H1 (cell line): ENCODE results near the gene SAMD9L. TPM values are rescaled to one million over a fixed set of nuclear protein-coding genes. Genes with fewer than 3 reads are reported as not detected.

ENCODE experiments used
- CTCF ChIA-PET: fragments of 300-600 bp; sonication (Branson Sonifier 250); formaldehyde crosslinking; loops from one replicate; lab custom pipeline; 2021; ENCODE audit not compliant: partially characterized antibody; lab: Charles Lee
- POLR2A ChIA-PET: fragments of 300-600 bp; sonication (Branson Sonifier 250); formaldehyde crosslinking; loops from one replicate; lab custom pipeline; 2021; ENCODE audit warnings: inconsistent platforms; ENCODE audit not compliant: partially characterized antibody; lab: Charles Lee
- DNase-seq, 2 experiments: peaks; one replicate each; pipeline versions ENCODE4 v3.0.0 to v3.0.0-alpha.2; 2010 to 2022; ENCODE audit warnings: low spot score in 2 of 2, low read depth in 1 of 2, mixed read lengths in 1 of 2
- FAIRE-seq: peaks from 2 replicates; lab custom pipeline; 2011; peaks lifted over from hg19 to GRCh38; lab: Jason Lieb, UNC
- H2AFZ ChIP-seq: 2 replicates; pipeline ENCODE4 v1.8.1; 2012; ENCODE audit warnings: low read length, inconsistent platforms
- H2AK5ac ChIP-seq: 2 replicates; pipeline ENCODE4 v1.6.1; 2013; ENCODE audit warnings: low read depth, low read length
- H2BK120ac ChIP-seq: replicated peaks from 2 replicates; pipeline ENCODE3; 2013; ENCODE audit warnings: low read depth, low read length, inconsistent platforms
- H2BK12ac ChIP-seq: 2 replicates; pipeline ENCODE4 v1.6.1; 2013; ENCODE audit warnings: low read depth, low read length
- H2BK15ac ChIP-seq: 2 replicates; pipeline ENCODE4 v1.6.1; 2013; ENCODE audit warnings: low read length
- H2BK20ac ChIP-seq: 2 replicates; pipeline ENCODE4 v1.6.1; 2013; ENCODE audit warnings: low read length
- H2BK5ac ChIP-seq: 2 replicates; pipeline ENCODE4 v1.6.1; 2013; ENCODE audit warnings: low read depth, low read length
- H3K14ac ChIP-seq: 2 replicates; pipeline ENCODE4 v1.6.1; 2013; ENCODE audit warnings: inconsistent platforms; ENCODE audit not compliant: insufficient read length
- H3K18ac ChIP-seq: 2 replicates; pipeline ENCODE4 v1.6.1; 2013; ENCODE audit warnings: low read length; ENCODE audit errors: extremely low read depth
- H3K23ac ChIP-seq: 2 replicates; pipeline ENCODE4 v1.6.1; 2013; ENCODE audit warnings: inconsistent platforms; ENCODE audit not compliant: insufficient read length
- H3K23me2 ChIP-seq: 2 replicates; pipeline ENCODE4 v1.6.1; 2013; ENCODE audit warnings: low read depth, low read length
- H3K27ac ChIP-seq: 2 replicates; pipeline ENCODE4 v1.6.1; 2011; ENCODE audit warnings: low read depth, low read length, inconsistent platforms
- H3K27me3 ChIP-seq, 4 experiments: replicated peaks in 1 of 4; 1 replicate in 1 of 4; 2 replicates in 3 of 4; pipeline versions ENCODE4 v1.6.1 to v1.8.1; 2011 to 2013; ENCODE audit warnings: low read length in 3 of 4, mild to moderate bottlenecking in 3 of 4, inconsistent platforms in 2 of 4, mixed read lengths in 2 of 4, moderate library complexity in 1 of 4; ENCODE audit not compliant: control insufficient read depth in 3 of 4, insufficient read depth in 3 of 4; ENCODE audit errors: extremely low read depth in 1 of 4
- H3K36me3 ChIP-seq, 4 experiments: 2 replicates each; pipeline versions ENCODE4 v1.6.1 to v1.8.1; 2011 to 2013; ENCODE audit warnings: mild to moderate bottlenecking in 4 of 4, low read length in 3 of 4, moderate library complexity in 2 of 4, control low read depth in 1 of 4, inconsistent platforms in 1 of 4; ENCODE audit not compliant: insufficient read depth in 4 of 4, control insufficient read depth in 2 of 4
- H3K4ac ChIP-seq: replicated peaks from 2 replicates; pipeline ENCODE3; 2013; ENCODE audit warnings: low read length, low read depth, mixed read lengths, inconsistent platforms; ENCODE audit not compliant: insufficient read length
- H3K4me1 ChIP-seq, 4 experiments: replicated peaks in 1 of 4; 1 replicate in 1 of 4; 2 replicates in 3 of 4; pipeline versions ENCODE4 v1.6.1 to v1.8.1; 2011 to 2013; ENCODE audit warnings: low read length in 3 of 4, inconsistent platforms in 2 of 4, mixed read lengths in 1 of 4; ENCODE audit not compliant: insufficient read depth in 4 of 4, control insufficient read depth in 3 of 4
- H3K4me2 ChIP-seq, 2 experiments: 2 replicates each; pipeline versions ENCODE4 v1.6.1 to v1.8.1; 2011 to 2013; ENCODE audit warnings: low read depth in 2 of 2, low read length in 2 of 2, control low read depth in 1 of 2, inconsistent platforms in 1 of 2, mild to moderate bottlenecking in 1 of 2; ENCODE audit not compliant: insufficient read depth in 1 of 2
- H3K4me3 ChIP-seq, 4 experiments: fragments of 200-600, 300-600 bp in 1 of 4; sonication (generic), shearing (Covaris generic), sonication (Bioruptor Twin) in 1 of 4; 2 replicates each; pipeline versions ENCODE4 v1.5.1 to v1.8.1; 2011 to 2016; ENCODE audit warnings: low read length in 4 of 4, low read depth in 3 of 4, control low read depth in 2 of 4, inconsistent platforms in 2 of 4, mild to moderate bottlenecking in 2 of 4, mixed read lengths in 1 of 4, moderate library complexity in 1 of 4; ENCODE audit not compliant: insufficient read depth in 2 of 4; ENCODE audit errors: extremely low read depth in 1 of 4
- H3K56ac ChIP-seq: replicated peaks from 2 replicates; pipeline ENCODE3; 2013; ENCODE audit warnings: low read depth, mild to moderate bottlenecking, mixed read lengths, low read length, inconsistent platforms; ENCODE audit not compliant: insufficient read length
- H3K79me1 ChIP-seq: 2 replicates; pipeline ENCODE4 v1.6.1; 2013; ENCODE audit warnings: low read depth, low read length, control low read depth
- H3K79me2 ChIP-seq, 2 experiments: 2 replicates each; pipeline versions ENCODE4 v1.6.1 to v1.8.1; 2012 to 2013; ENCODE audit warnings: low read length in 2 of 2, mild to moderate bottlenecking in 2 of 2, inconsistent platforms in 1 of 2; ENCODE audit not compliant: insufficient read depth in 2 of 2, control insufficient read depth in 1 of 2
- H3K9ac ChIP-seq, 4 experiments: replicated peaks in 1 of 4; 1 replicate in 1 of 4; 2 replicates in 3 of 4; pipeline versions ENCODE4 v1.6.1 to v1.8.1; 2011 to 2013; ENCODE audit warnings: low read depth in 3 of 4, low read length in 3 of 4, control low read depth in 2 of 4, mild to moderate bottlenecking in 2 of 4, moderate library complexity in 2 of 4, inconsistent platforms in 1 of 4; ENCODE audit errors: extremely low read depth in 1 of 4
- H3K9me3 ChIP-seq, 2 experiments: 2 replicates each; pipeline versions ENCODE4 v1.6.1 to v1.8.1; 2012 to 2013; ENCODE audit warnings: mild to moderate bottlenecking in 2 of 2, moderate library complexity in 2 of 2, control low read depth in 1 of 2, inconsistent platforms in 1 of 2, low read depth in 1 of 2, low read length in 1 of 2, mixed read lengths in 1 of 2; ENCODE audit not compliant: insufficient read depth in 2 of 2
- H4K20me1 ChIP-seq, 2 experiments: replicated peaks in 1 of 2; 2 replicates each; pipeline versions ENCODE3 to v1.8.1; 2011 to 2013; ENCODE audit warnings: inconsistent platforms in 2 of 2, low read length in 2 of 2, mild to moderate bottlenecking in 1 of 2; ENCODE audit not compliant: insufficient read depth in 2 of 2, control insufficient read depth in 1 of 2
- H4K5ac ChIP-seq: 2 replicates; pipeline ENCODE4 v1.6.1; 2013; ENCODE audit warnings: low read length, low read depth, mixed read lengths, inconsistent platforms; ENCODE audit not compliant: insufficient read length
- H4K8ac ChIP-seq: 2 replicates; pipeline ENCODE4 v1.8.0; 2013; ENCODE audit warnings: mild to moderate bottlenecking, moderate library complexity, low read length, inconsistent platforms; ENCODE audit not compliant: insufficient read depth; ENCODE audit errors: extremely low read depth
- H4K91ac ChIP-seq: replicated peaks from 2 replicates; pipeline ENCODE3; 2013; ENCODE audit warnings: low read length, mixed read lengths, inconsistent platforms; ENCODE audit not compliant: insufficient read length
- EZH2 ChIP-seq: fragments of 200-600 bp; sonication (generic); IDR thresholded peaks from 2 replicates; pipeline ENCODE4 v1.7.1; 2012; ENCODE audit warnings: low read depth, mild to moderate bottlenecking, moderate library complexity, low read length, inconsistent platforms; ENCODE audit not compliant: severe bottlenecking
- WGBS, 2 experiments: shearing (Covaris generic) in 1 of 2; methylation state at CpG; one replicate each; pipeline versions ENCODE4 v1.1.6 to v1.1.7; 2013 to 2015; ENCODE audit warnings: low lambda C conversion rate in 2 of 2, mixed read lengths in 2 of 2, inconsistent platforms in 1 of 2, low coverage in 1 of 2, missing lambda C conversion rate in 1 of 2; ENCODE audit not compliant: insufficient replicate concordance in 2 of 2, insufficient coverage in 1 of 2, insufficient read length in 1 of 2; ENCODE audit errors: extremely low coverage in 1 of 2, missing lambda C conversion rate in 1 of 2; 5-methylcytosine and 5-hydroxymethylcytosine counted together
- polyA plus RNA-seq, 7 experiments: library from polyadenylated mRNA; depleted of rRNA in 3 of 7; stranded (reverse) in 5 of 7; unstranded in 2 of 7; fragments of >200 nt in 5 of 7; fragments of 200-250 nt in 2 of 7; gene quantifications; 1 replicate in 5 of 7; 2 replicates in 1 of 7; 4 replicates in 1 of 7; pipeline versions ENCODE4 v1.2.1 to v1.2.3, GENCODE V29; 2011 to 2013; ENCODE audit warnings: missing spikeins in 2 of 7, mixed read lengths in 2 of 7
- total RNA-seq: library from RNA; stranded (reverse); fragmentation: NEBNext Ultra II Directional; extraction: Animal tissue kit (Norgen Biotek cat#: 25700); gene quantifications from 2 replicates; pipeline ENCODE4 v1.2.1, GENCODE V29; 2021

Gene SAMD9L
- total and polyA plus RNA-seq, 2 of the 8 experiments (the other 6 are each of a cell fraction or from before 2014, with no cell fraction given): not detected

DNA sequence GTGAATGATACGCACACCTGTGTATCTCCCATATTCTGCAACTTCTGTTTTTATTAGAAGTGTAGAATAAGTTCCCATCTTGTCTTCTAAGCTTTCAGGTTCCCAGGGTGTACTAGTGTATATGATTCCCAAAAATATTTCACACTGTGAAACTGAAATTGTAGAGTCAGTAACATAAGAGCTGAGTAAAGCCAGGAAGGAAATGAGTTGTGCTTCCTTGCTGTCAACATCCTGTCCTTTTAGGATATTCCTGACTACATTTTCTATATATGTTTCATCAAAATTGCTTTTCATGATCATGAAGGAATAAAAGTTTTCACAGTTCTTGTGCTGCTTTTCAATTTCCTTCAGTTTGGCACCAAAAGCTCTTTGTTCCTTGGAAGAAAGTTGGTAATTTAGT lies 15.2 kb downstream of the SAMD9L start:
- no peak overlapping the region for H2BK120ac ChIP-seq
- H2AFZ ChIP-seq: no peak overlapping the region
- H3K9ac ChIP-seq: no peak overlapping the region
- no peak for TF ChIP-seq EZH2
- H3K4me1 ChIP-seq: no peaks in the 10 kb centered on the region
- no peaks in the 10 kb centered on the region for H3K79me1 ChIP-seq
- no peak overlapping the region for H2AK5ac ChIP-seq
- no peak overlapping the region for H4K5ac ChIP-seq
- H3K56ac ChIP-seq: no peak overlapping the region
- H3K27me3 ChIP-seq: peaks cover 0 to 3% (median under 1%) of the 10 kb centered on the region in 4 experiments; a peak in 2 of 7 replicates
- no peak overlapping the region for H2BK5ac ChIP-seq
- H3K4me3 ChIP-seq: no peak overlapping the region
- ChIA-PET POLR2A (interaction anchor here (1.1 kb wide), 1 partner anchor 10 kb away, joined by 4 read pairs; no protein-coding TSS in a partner anchor), CTCF (interaction anchor here (1.1 to 1.2 kb wide), 2 partner anchors 95 to 99 kb away, joined by 3 read pairs; partner anchors contain the start of gene VPS50)
- H4K91ac ChIP-seq: no peak overlapping the region
- no peaks in the 10 kb centered on the region for H4K20me1 ChIP-seq
- H3K36me3 ChIP-seq: no peaks in the 10 kb centered on the region
- H2BK12ac ChIP-seq: no peak overlapping the region
- 95% methylated on average over 1 of the region's 1 CpG; no CpG with 5 or more reads in 1 of the 2 experiments for WGBS, 2 experiments
- H3K9me3 ChIP-seq: no peaks in the 10 kb centered on the region
- no peak overlapping the region for H4K8ac ChIP-seq
- no peak overlapping the region for H2BK20ac ChIP-seq
- FAIRE-seq (no peak), DNase-seq (no peak)
- no peaks in the 10 kb centered on the region for H3K79me2 ChIP-seq
- H2BK15ac ChIP-seq: no peak overlapping the region
- no peaks in the 10 kb centered on the region for H3K23me2 ChIP-seq
- H3K23ac ChIP-seq: no peak overlapping the region
- H3K18ac ChIP-seq: no peak overlapping the region
- H3K14ac ChIP-seq: no peak overlapping the region
- H3K4ac ChIP-seq: no peak overlapping the region
- H3K27ac ChIP-seq: no peak overlapping the region
- no peak overlapping the region for H3K4me2 ChIP-seq
